Measurements from ENCODE around the gene FABP6.

DNA sequence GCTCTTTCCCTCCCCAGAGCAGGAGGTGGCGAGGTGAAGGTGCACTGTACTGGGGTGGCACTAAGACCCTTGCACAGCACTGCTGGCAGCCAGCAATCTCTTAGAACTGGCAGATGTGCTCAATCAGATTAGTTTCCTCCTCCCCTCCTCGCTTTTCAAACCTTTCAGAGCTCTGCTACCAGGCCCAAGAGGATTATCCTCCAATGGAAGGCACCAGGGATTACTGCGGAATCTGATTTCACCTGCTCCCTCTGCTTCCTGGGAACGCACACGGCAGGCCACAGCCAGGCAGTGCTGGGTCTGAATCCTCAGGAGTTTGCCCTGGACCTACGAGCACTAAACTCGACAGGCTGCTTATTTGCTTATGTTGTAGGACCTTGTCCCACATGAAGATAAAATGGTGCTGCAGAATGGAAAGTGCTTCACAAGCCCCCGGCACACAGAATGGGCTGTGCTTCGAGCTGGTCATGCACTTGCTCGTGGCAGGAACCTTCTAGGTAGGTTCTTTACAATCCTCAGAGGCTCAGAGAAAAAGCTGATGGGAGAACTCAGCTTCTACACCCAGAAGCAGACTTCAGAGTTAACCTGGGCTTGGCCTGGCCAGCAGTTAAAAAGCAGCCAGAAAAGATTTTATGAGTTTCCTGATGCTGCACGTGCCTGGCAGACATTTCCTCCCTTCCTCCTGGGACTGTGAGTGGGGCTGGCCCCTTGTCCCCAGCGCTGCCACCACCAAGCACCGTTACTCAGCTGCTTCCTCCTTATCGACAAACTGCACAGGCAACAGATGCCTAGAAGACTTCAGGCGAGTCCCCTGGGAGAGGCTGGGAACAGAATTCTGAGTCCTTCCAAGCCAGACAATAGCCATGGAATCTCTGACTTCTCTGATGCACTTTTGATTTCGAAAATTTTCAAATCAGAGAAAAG lies 33.1 kb downstream of the FABP6 start:
- no peak for TF ChIP-seq SMAD3 (CRISPR knock-in tag; conservative IDR thresholded peaks at IDR 0.05)
- peak; percentile 73 for TF ChIP-seq EP300 (IDR thresholded peaks at IDR 0.05; ENCODE audit: low read length)
- TF ChIP-seq ZFX (CRISPR knock-in tag; IDR thresholded peaks at IDR 0.05): no peak
- no peak for TF ChIP-seq IRF9 (tag; IDR thresholded peaks at IDR 0.05)

Data from K562 (cell line).